M059J (cell line): ENCODE results near the gene DNAJC18. TPM values are rescaled to one million over a fixed set of nuclear protein-coding genes. Genes with fewer than 3 reads are reported as not detected.
"Not testable (repeated sequence)": the region's sequence is repeated elsewhere in the genome, so short reads cannot be mapped to it uniquely, and the experiment has no call there.

ENCODE experiments used
- DNase-seq: peaks from one replicate; pipeline ENCODE4 v3.0.0-alpha.2; 2012; ENCODE audit warnings: low read depth
- total RNA-seq: library from RNA; depleted of rRNA; stranded (reverse); fragments of >200 nt; shearing (Covaris generic); gene quantifications from 2 replicates; pipeline ENCODE4 v1.2.3, GENCODE V29; 2014; rRNA removed

The DNAJC18 gene
- total RNA-seq = 12.1 and 16.0 TPM in 2 replicates

- DNase-seq = peak; percentile 87
Observed at GRCh38 chr5:139439013-139439903, at the start of gene DNAJC18. TSS of gene DNAJC18 (minus strand) at chr5:139439525. CDS start at chr5:139439445, 80 bp downstream.

- no peak for DNase-seq
Observed at GRCh38 chr5:139488260-139488659, 48.9 kb upstream of the DNAJC18 start.

GRCh38 chr5:139486201-139486600 lies 46.9 kb upstream of the DNAJC18 start:
- no peak for DNase-seq

- not testable (repeated sequence) for DNase-seq
Observed at GRCh38 chr5:139482890-139483208, 43.5 kb upstream of the DNAJC18 start.

- peak; percentile 100 for DNase-seq
Observed at GRCh38 chr5:139482050-139482889, 42.9 kb upstream of the DNAJC18 start, which contains the start of gene STING1. TSS of gene STING1 (minus strand) at chr5:139482758. CDS start at chr5:139481704, 1,054 bp downstream.

GRCh38 chr5:139481580-139482049 lies 42.3 kb upstream of the DNAJC18 start:
- DNase-seq = peak; percentile 60

GRCh38 chr5:139481122-139481533 lies 41.8 kb upstream of the DNAJC18 start:
- no peak for DNase-seq

GRCh38 chr5:139479729-139480128 lies 40.4 kb upstream of the DNAJC18 start:
- DNase-seq = not testable (repeated sequence)

GRCh38 chr5:139478657-139479423 lies 39.5 kb upstream of the DNAJC18 start:
- not testable (repeated sequence) for DNase-seq

GRCh38 chr5:139475865-139476617 lies 36.7 kb upstream of the DNAJC18 start:
- DNase-seq = no peak

GRCh38 chr5:139474890-139475791 lies 35.8 kb upstream of the DNAJC18 start:
- DNase-seq = peak; percentile 74

GRCh38 chr5:139473565-139473964 lies 34.2 kb upstream of the DNAJC18 start:
- DNase-seq = peak; percentile 27

- no peak for DNase-seq
Observed at GRCh38 chr5:139473105-139473504, 33.8 kb upstream of the DNAJC18 start.

GRCh38 chr5:139472386-139473030 lies 33.2 kb upstream of the DNAJC18 start:
- no peak for DNase-seq

- DNase-seq = no peak
Observed at GRCh38 chr5:139470821-139471300, 31.5 kb upstream of the DNAJC18 start, which contains the start of gene SMIM33. TSS of gene SMIM33 (plus strand) at chr5:139471004. CDS start at chr5:139471122, 118 bp downstream.

GRCh38 chr5:139468421-139468931 lies 29.2 kb upstream of the DNAJC18 start:
- no peak for DNase-seq

- no peak for DNase-seq
Observed at GRCh38 chr5:139462586-139463276, 23.4 kb upstream of the DNAJC18 start, which contains the start of gene ECSCR. TSS of gene ECSCR (minus strand) at chr5:139462743. CDS start at chr5:139462670, 73 bp downstream.

- DNase-seq = peak; percentile 82
Observed at GRCh38 chr5:139461698-139462097, 22.4 kb upstream of the DNAJC18 start.
